Ishikawa (cell line): Measurements from ENCODE around the gene SMAD2.

Experiments used
- CEBPB ChIP-seq: IDR thresholded peaks from 2 replicates; pipeline ENCODE4 v1.6.1; 2012
- CREB1 ChIP-seq: IDR thresholded peaks from 2 replicates; pipeline ENCODE4 v1.6.1; 2012; ENCODE audit warnings: low read depth
- EGR1 ChIP-seq: IDR thresholded peaks from 2 replicates; pipeline ENCODE4 v1.6.1; 2012
- EP300 ChIP-seq: IDR thresholded peaks from 2 replicates; pipeline ENCODE4 v1.6.1; 2012; ENCODE audit warnings: borderline replicate concordance
- NFIC ChIP-seq: IDR thresholded peaks from 2 replicates; pipeline ENCODE4 v1.6.1; 2012
- RAD21 ChIP-seq: IDR thresholded peaks from 2 replicates; pipeline ENCODE4 v1.6.1; 2012; ENCODE audit warnings: low read depth
- TCF12 ChIP-seq: IDR thresholded peaks from 2 replicates; pipeline ENCODE4 v1.6.1; 2012; ENCODE audit warnings: low read depth
- TEAD4 ChIP-seq: IDR thresholded peaks from 2 replicates; pipeline ENCODE4 v1.6.1; 2012
- YY1 ChIP-seq: IDR thresholded peaks from 2 replicates; pipeline ENCODE4 v1.6.1; 2012; ENCODE audit warnings: low read depth
- TF ChIP-seq, protein P1 (sequence below): IDR thresholded peaks from 2 replicates; pipeline ENCODE4 v1.6.1; 2012

DNA sequence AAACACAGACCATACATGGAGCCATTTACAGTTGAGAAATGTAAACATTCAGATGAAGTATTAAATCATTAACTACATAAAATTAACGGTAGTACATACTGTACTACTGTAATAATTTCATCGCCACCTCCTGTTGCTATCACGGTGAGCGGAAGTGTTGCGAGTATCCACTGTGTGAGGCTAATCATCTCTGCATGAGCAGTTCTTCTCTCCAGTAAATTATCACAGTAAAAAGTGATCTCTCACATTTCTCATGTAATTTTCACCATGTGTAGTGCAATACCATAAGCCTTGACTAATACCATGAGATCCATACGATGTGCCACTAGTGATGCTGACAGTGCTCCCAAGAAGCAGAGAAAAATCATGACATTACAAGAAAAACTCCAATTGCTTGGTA, 21.9 kb downstream of the SMAD2 start:
- TF ChIP-seq EP300 (no peak), CREB1 (no peak), YY1 (no peak), TEAD4 (no peak), EGR1 (no peak), RAD21 (no peak), TCF12 (no peak), CEBPB (no peak), NFIC (no peak)
- TF ChIP-seq, protein P1, sequence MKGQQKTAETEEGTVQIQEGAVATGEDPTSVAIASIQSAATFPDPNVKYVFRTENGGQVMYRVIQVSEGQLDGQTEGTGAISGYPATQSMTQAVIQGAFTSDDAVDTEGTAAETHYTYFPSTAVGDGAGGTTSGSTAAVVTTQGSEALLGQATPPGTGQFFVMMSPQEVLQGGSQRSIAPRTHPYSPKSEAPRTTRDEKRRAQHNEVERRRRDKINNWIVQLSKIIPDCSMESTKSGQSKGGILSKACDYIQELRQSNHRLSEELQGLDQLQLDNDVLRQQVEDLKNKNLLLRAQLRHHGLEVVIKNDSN: no peak
